Lower leg skin (tissue), 4 donors: ENCODE data around the gene NOX3. TPM values are rescaled to one million over a fixed set of nuclear protein-coding genes. Genes with fewer than 3 reads are reported as not detected.

Experiments
- DNase-seq, 2 donors: peaks; one replicate each; pipeline ENCODE4 v3.0.0-alpha.2; 2019; ENCODE audit warnings: low spot score in 2 of 2
- H3K4me3 ChIP-seq: fragments of 200-600 bp; sonication (generic); 2 replicates; pipeline ENCODE4 v1.5.1; 2017; ENCODE audit warnings: mild to moderate bottlenecking, low read depth; ENCODE audit not compliant: poor library complexity, severe bottlenecking
- POLR2A ChIP-seq, 2 donors: fragments of 450-650 bp; IDR thresholded peaks; one replicate each; pipeline ENCODE4 v1.6.1; 2016 to 2017; ENCODE audit warnings: antibody characterized with exemption in 2 of 2, mild to moderate bottlenecking in 1 of 2, moderate library complexity in 1 of 2
- WGBS, 2 donors: methylation state at CpG; one replicate each; pipeline ENCODE4 v1.1.5; 2018; 5-methylcytosine and 5-hydroxymethylcytosine counted together
- intact Hi-C: fragments of 100-400 bp; cut with DNase I; formaldehyde crosslinking; loops from one replicate; pipeline ENCODE4 v1.15.0; 2023; ENCODE audit warnings: low total_unique reads
- total RNA-seq, 4 donors: library from RNA; depleted of rRNA; stranded (reverse); fragments of >200 nt; gene quantifications; one replicate each; pipeline ENCODE4 v1.1.0, GENCODE V29; 2016
- TF ChIP-seq, protein P1 (sequence below), 3 donors: fragments of 450-650 bp; IDR thresholded peaks; one replicate each; pipeline ENCODE4 v1.5.1; 2016; ENCODE audit warnings: antibody characterized with exemption in 3 of 3, mild to moderate bottlenecking in 3 of 3, moderate library complexity in 2 of 3

The NOX3 gene
- total RNA-seq, 4 donors from 2014 or later: not detected

DNA sequence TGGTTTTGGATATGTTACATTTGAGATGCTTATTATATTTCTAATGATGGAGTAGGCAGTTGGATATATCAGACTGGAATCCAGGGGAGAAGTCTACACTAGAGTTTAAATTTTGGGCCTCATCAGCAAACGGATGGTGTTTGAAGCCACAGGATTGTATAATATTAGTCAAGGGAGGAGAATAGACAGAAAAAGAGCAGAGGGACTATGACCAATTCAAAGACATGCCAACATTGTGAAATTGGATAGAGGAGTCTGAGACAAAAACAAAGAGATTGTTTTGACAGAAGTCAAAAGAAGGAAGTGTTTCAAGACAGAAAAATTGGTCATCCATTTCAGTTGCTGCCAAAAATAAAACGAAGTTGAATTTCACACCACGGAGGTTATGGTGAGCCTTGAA is 66.5 kb downstream of the NOX3 start:
- intact Hi-C loops: no loop called here
- no peak overlapping the region for H3K4me3 ChIP-seq
- TF ChIP-seq, protein P1, sequence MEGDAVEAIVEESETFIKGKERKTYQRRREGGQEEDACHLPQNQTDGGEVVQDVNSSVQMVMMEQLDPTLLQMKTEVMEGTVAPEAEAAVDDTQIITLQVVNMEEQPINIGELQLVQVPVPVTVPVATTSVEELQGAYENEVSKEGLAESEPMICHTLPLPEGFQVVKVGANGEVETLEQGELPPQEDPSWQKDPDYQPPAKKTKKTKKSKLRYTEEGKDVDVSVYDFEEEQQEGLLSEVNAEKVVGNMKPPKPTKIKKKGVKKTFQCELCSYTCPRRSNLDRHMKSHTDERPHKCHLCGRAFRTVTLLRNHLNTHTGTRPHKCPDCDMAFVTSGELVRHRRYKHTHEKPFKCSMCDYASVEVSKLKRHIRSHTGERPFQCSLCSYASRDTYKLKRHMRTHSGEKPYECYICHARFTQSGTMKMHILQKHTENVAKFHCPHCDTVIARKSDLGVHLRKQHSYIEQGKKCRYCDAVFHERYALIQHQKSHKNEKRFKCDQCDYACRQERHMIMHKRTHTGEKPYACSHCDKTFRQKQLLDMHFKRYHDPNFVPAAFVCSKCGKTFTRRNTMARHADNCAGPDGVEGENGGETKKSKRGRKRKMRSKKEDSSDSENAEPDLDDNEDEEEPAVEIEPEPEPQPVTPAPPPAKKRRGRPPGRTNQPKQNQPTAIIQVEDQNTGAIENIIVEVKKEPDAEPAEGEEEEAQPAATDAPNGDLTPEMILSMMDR (IDR thresholded peaks at IDR 0.05): no peak
- no peak for TF ChIP-seq POLR2A (IDR thresholded peaks at IDR 0.05)
- DNase-seq: no peak
- WGBS, 2 donors: 80 to 87% methylated on average over 3 of the region's 3 CpGs

DNA sequence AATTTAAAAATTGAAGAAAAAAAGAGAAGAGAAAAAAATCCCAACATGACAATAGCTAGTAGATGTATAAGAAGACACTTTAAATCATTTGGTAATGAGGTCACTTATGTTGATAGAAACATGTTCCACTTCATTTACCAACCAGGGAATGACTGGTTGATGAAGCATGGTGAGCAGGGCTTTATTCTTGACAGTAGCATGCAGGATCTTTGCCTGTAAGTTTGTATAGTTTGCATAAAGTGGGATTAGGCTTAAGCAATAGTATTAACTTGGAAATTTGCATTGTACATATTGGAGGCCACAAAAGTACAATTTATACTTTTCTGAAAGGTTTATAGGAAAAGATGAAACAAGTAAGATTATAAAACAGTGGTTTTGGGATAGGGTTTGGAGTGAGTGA is 67.0 kb downstream of the NOX3 start:
- TF ChIP-seq, protein P1 (IDR thresholded peaks at IDR 0.05): no peak
- TF ChIP-seq POLR2A (IDR thresholded peaks at IDR 0.05): no peak
- no peak for DNase-seq
- H3K4me3 ChIP-seq: no peak overlapping the region
- intact Hi-C loops: no loop called here

DNA sequence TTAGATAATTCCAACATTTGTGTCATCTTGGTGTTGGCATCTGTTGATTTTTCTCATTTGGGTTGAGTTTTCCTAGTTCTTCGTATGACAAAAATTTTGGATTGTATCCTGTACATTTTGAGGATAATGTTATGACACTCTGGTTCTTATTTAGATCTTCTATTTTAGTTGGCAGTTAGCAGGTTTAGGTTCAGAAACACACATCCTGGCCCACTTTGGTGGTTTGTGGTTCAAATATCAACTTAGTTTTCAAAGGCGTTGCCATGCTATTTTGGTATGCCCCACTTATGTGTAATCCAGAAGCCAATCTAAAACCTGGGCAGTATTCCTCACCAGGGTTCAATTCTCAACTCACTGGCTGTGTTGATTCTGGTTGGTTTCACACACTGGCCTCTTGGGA is 68.2 kb downstream of the NOX3 start:
- WGBS, 2 donors: 75 to 81% methylated on average over 2 of the region's 2 CpGs

DNA sequence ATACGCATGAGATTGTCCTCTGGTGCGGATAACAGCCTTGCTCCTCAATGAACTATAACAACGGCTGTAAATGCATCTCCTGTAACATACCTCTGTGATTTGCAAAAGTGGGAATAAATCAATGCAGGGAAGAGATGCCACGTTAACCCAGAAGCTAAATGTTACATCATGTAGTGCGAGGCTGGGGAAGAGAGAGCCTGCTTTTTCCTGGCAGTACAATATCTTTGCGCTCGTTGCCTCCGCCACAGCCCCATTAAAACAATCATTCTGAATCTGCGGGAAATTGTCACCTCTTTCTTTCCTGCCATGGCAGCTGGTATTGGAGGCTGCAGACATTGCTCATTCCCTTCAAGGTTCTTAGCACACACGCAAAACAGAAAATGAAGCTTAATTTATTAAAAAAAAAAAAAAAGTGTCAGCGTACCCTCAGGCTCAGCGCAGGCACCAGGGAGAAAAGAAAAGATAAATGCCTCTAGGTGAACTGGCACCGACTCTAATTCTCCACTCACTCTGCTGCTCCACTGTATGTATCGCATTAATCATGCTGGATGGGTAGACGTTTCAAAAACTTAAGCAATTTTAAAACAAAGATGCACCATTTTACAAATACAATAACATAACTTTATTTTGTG is 71.2 kb downstream of the NOX3 start:
- H3K4me3 ChIP-seq: no peak overlapping the region
- no peak for DNase-seq
- TF ChIP-seq, protein P1 (IDR thresholded peaks at IDR 0.05): no peak
- no peak for TF ChIP-seq POLR2A (IDR thresholded peaks at IDR 0.05)
- intact Hi-C loops: no loop called here
- 60 to 61% methylated on average over 15 of the region's 15 CpGs for WGBS, 2 donors

More for the DNA sequence above, 68.2 kb downstream of the NOX3 start:
- H3K4me3 ChIP-seq: no peak overlapping the region
- no peak for TF ChIP-seq POLR2A (IDR thresholded peaks at IDR 0.05)
- TF ChIP-seq, protein P1 (IDR thresholded peaks at IDR 0.05): no peak
- DNase-seq: no peak
- intact Hi-C loops: no loop called here

DNA sequence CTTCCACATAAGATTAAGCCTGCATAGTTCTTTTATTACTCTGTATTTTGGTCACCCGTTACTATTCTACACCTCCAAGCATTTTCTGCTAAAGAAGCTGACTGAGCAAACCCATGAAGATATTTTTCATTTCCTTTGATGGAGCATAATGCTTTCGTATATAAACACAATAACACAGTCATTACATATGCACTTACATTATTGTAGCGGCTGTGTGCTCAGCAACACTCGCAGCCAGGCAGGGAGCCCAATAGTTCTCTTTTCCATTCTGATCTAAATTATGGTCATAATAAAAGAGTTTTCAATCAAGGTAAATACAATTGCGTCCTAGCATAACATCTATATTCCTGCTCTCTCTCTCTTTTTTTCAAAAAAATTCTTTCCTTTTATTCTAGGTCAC is 71.7 kb downstream of the NOX3 start:
- DNase-seq: no peak
- no peak for TF ChIP-seq POLR2A (IDR thresholded peaks at IDR 0.05)
- TF ChIP-seq, protein P1 (IDR thresholded peaks at IDR 0.05): no peak
- intact Hi-C loops: no loop called here
- no peak overlapping the region for H3K4me3 ChIP-seq
- WGBS, 2 donors: 86 to 87% methylated on average over 5 of the region's 5 CpGs

DNA sequence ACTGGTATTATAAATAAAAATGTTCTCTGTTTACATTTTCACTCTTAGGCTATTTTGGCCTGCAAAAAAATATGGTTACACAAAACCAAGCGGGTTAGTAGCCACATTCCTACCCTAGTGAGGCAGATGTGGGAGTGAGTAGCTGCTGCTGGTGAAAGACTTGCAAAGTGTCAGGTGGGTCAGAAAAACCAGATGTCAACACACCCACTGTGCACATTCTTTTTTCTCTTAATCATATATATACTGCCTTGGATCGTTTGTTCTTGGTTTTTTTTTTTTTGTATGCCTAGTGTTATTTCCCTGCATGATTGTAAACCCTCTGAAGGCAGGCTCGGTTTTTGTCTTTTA is 73.3 kb downstream of the NOX3 start:
- TF ChIP-seq, protein P1 (IDR thresholded peaks at IDR 0.05): no peak
- TF ChIP-seq POLR2A (IDR thresholded peaks at IDR 0.05): no peak
- no peak overlapping the region for H3K4me3 ChIP-seq
- WGBS, 2 donors: 77 to 81% methylated on average over 3 of the region's 3 CpGs
- intact Hi-C loops: no loop called here
- no peak for DNase-seq
